Activated T-cell treated with anti-CD3 and anti-CD28 coated beads, Interleukin-2, amount 50 U/mL, for 1 hour (primary cell): ENCODE measurements around the gene C9orf40.

ENCODE experiments used
- DNase-seq: peaks from one replicate; pipeline ENCODE4 v3.0.0-alpha.2; 2020

Gene C9orf40, protein sequence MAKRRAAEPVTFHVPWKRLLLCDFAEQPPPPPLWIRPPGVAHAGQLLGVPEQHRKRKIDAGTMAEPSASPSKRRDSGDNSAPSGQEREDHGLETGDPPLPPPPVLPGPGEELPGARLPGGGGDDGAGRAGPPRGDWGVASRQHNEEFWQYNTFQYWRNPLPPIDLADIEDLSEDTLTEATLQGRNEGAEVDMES

DNA sequence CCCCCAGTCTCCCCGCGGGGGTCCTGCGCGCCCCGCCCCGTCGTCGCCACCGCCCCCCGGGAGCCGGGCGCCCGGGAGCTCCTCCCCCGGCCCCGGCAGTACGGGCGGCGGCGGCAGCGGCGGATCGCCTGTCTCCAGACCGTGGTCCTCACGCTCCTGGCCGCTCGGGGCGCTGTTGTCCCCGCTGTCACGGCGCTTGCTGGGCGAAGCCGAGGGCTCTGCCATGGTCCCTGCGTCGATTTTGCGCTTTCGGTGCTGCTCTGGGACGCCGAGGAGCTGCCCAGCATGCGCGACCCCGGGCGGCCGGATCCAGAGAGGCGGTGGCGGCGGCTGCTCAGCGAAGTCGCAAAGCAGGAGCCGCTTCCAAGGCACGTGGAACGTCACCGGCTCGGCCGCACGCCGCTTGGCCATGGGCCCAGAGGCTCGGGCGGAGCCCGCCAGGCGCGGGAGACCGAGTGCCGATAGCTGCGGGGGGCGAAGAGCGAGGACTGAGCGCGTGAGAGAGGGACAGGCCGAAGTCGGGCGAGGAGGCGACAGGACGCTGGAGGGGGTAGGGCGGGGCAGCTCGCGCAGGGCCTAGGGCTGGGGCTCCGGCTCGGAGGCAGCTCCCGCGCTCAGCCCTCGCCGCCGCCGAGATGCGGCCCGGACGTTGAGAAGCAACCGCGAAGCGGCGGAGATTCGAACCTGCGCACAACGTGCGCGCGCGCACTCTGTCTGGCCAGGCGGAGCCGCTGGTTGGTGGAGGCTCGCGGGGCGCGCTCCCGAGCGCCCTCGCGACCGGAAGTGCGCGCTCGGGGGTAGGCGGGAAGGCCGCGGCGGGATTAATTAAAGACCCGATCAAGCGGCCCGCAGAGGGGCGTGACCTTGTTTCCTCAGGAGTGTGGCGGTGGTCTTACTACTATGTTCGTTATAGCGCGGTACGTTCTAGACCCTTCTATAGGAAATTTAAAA lies at the start of gene C9orf40:
C9orf40 (minus strand) TSS at position 712 of the 951 bp plus-strand sequence; CDS start at position 411, 301 bp downstream.
- peak; percentile 94 for DNase-seq

DNA sequence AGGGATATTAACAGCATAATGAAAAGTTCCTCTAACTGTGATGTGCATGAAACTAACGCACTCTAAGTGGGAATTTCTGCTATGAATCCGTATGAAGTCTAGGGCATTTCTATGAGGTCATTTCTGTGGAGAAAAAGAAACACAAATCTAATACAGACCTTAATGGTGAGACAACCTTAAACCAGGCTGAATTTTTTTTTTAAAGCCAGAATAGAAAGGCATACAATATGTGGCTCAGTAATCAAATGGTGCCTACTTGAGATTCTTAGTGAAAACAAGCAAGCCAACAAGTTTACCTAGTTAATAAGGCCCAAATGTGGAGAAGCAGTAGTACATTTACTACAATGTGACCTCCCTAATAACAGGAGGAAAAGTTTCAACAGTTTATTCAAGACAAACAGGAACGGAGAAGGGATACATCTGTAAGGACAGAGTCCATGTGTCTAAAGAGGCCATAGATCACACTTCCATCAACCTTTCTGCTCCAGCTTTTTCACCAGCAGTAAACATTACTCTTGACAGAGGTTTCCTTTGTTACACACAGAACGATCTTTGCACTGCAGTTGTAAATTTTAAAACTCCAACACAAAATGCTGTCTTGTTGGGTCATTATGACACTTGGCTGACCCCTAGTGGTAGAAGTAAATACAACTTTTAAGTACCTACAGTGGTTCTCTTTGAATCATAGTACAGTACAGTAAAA lies 49.2 kb upstream of the C9orf40 start:
- no peak for DNase-seq

DNA sequence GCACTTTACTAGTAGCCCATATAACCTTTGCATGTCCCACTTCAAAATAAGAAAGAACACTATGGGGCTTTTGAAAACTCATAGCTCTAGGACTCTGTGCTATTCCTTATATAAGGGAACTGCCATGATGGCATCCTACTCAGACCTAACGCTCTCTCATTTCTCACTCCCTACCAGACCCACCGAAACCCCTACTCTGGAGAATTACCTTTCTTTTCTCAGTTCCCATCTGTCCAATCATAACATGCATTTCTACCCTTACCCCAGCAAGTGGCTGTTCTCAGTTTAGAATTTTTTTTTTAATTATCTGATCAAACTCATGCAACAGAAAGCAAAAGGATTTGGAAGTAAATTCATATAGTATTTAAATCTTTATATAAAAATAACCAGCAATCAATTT lies 48.1 kb upstream of the C9orf40 start:
- no peak for DNase-seq

DNA sequence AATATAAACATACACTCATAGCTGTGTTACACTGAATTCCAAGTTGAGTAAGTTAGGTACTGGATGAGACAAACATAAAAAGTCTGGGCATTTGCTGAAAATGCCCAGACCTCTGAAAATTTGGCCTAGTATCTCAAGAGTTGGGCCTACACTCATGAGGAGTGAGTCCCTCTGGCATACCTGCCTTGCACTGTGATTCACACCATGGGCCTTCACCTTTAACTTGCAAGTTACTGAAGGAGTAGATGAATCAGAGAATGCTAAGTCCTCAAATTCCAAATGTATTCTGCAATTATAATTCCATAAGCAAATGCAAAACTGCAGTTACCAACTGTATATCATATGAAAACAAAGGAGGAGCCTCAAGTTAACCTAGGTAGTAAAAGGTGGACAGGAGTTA lies 32.3 kb upstream of the C9orf40 start:
- no peak for DNase-seq

DNA sequence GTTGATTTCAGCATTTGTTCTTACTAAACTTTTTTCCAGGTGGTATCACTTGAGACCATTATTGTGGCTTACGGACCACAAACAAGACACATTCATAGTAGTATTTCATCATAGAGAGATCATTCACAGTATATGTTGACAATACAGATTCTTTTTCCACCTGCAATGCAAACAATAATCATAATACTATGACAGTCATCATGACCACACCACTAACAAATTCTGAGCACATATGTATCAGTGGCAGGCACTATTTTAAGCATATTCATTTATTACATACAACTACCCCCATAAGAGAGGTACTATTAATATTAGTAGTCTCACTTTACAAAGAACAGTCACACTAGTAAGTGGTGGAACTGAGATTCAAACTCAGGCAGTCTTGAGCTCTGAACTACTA lies 31.0 kb upstream of the C9orf40 start:
- DNase-seq, result no peak

DNA sequence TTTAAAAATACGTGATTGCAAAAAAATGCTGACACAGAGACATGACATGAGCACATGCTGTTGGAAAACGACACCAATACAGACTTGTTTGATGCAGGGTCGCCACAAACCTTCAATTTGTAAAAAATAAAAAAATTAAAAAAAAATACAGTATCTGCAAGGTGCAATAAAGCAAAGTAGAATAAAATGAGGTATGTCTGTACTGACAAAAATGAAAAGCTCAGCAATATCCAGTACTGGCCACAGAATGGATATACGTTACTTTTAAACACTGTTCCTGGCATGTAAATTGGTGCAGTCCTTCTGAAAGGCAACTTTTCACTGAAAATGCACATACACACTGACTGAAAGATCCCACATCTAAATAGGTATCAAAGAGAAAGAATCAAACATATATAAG lies 27.1 kb upstream of the C9orf40 start:
- no peak for DNase-seq

DNA sequence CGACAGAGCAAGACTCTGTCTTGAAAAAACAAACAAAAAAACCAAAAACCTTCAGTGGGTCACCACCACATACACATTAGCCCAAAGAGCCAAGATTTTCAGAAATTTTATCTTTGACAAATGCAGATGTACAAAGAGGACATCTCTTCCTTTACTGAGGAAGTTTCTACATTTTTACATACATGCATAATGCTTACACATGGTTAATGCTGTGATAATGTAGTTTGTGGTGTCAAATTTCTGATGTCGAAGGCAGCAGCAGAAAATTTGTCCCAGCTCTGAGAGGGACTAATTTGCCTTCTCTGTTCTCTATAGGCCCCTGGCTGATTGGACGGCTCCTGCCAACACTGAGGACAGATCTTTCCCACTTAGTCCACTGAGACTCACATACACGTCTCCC lies 24.6 kb upstream of the C9orf40 start:
- no peak for DNase-seq

DNA sequence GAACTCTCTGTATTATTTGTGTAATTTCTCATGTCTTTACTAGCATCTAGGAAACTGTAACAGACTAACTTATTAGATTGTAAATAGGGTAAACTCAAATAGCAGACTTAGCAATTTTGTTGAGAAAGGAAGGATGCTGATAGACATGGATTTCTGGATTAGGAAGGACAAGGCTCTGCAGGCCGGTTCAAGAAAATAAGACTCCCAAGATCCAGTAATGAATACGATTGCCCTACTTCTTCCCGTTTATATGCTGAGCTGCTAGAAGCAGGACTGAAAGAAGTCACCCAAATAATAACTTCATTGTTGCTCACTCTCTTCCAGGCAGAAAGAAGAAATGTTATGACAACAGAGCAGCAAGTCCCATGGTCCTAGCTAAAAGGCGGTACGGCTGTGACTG lies 22.8 kb upstream of the C9orf40 start:
- DNase-seq, result no peak

DNA sequence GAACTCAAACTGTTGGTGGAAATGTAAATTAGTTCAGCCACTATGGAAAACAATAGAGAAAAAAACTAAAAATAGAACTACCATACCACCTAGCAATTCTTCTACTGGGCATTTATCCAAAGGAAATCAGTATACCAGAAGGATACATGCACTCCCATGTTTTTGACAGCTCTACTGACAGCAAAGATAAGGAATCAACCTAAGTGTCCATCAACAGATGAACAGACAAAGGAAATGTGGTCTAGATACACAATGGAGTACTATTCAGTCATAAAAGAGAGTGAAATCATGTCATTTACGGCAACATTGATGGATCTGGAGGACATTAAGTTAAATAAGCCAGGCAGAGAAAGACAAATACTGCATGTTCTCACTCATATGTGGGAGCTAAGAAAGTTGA lies 21.8 kb upstream of the C9orf40 start:
- no peak for DNase-seq

DNA sequence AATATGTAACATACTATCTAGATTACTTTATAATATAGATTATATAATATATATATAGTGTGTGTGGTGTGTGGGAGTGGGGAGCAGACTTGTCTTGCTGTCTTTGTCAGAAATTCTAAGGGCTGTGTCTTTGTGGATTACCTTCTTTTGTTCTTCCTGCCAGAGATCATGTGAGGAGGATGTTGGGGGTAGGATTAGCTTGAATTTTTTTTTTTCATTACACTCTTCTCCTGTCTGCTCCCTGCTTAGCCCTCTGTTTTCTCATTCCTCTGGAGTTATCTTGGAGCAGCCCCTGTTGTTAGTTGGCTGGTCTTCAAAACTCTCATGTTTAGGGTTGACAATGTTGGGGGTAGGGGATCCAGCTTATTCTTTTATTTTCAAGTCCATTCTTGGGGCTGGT lies 21.0 kb upstream of the C9orf40 start:
- no peak for DNase-seq

DNA sequence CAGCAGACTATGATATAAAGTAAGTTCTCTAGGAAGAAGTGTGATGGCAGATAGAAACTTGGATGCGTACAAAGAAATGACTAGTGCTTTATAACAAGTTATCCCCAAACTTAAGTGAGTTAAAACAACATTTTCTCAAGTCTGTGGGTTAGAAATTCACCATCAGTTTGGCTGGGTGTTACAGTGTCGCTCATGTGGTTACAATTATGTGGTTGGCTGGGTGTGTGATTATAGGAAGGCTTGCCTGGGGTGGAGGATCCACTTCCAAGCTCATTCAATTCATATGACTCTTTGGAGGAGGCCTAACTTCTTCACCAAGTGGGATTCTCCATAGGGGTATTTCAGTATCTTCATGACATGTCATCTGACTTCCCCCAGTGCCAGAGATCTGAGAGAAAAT lies 10.3 kb upstream of the C9orf40 start:
- DNase-seq, result no peak

DNA sequence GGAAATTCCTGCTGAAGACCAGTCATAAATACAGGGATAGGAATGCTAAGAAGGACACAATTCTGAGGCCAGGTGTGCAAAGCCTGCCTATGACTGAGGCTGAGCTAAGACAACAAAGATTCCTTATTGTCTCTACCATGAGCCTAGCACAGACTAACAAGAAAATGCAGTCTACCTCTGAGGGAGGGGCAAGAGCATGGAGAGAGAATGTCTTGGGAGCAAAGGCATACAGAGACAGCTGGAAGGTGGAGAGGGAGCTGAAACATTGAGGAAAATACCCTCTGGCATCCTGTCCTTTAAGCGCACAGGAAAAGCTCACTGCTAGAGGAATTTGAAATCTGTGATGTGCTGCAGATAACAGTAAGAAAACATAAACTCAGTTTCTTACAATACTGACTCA lies 8.8 kb upstream of the C9orf40 start:
- no peak for DNase-seq

DNA sequence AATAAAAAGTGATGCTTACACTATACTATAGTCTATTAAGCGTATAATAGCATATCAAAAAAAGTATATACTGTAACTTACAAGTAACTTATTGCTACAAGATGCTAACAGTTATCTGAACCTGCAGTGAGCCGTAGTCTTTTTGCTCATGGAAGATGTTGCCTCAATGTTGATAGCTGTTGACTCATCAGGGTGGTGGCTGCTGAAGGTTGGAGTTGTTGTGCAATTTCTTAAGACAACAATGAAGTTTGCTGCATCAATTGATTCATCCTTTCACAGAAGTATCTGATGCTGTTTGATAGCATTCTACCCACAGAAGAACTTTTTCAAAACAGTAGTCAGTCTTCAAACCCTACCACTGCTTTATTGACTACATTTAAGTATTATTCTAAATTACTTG lies 7.8 kb upstream of the C9orf40 start:
- no peak for DNase-seq

DNA sequence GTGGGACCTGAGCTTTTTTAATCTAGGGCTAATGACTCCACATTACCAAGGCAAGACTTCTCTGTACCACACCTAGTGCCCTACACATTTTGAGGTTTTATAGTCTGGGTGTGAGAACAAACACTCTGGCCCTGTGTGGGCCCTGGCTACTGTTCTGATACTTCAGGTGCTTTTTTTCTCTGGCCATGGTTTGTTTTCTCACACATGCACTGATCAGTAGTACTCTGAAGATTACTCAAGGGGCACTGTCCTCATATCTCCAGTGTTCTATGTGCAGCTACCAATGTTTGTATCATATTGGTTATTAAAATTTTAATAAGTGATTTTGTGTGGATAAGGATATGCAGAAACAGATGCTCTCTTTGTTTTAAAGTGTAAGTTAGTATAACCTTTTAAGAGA lies 5.9 kb upstream of the C9orf40 start:
- DNase-seq, result no peak

DNA sequence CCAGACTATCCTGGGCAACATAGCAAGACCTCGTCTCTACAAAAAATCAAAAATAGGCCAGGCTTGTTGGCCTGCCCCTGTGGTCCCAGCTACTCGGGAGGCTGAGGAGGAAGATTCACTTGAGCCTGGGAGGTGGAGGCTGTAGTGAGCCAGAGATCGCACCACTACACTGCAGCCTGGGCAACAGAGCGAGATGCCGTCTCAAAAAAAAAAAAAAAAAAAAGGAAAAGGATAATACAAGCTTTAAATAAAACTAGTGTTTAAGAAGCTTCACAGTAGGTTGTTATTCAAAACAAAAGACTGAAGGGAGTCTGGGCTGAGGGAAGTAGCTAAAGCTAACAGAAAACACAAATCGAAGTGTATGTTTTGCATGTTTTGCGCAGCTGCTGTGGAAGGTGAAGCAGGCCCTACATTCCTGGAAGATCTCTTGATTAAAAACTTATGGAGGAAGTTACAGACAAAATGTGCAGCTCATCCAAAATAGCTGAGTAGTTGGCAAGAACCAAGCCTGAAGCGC lies 581 bp upstream of the C9orf40 start:
- no peak for DNase-seq

DNA sequence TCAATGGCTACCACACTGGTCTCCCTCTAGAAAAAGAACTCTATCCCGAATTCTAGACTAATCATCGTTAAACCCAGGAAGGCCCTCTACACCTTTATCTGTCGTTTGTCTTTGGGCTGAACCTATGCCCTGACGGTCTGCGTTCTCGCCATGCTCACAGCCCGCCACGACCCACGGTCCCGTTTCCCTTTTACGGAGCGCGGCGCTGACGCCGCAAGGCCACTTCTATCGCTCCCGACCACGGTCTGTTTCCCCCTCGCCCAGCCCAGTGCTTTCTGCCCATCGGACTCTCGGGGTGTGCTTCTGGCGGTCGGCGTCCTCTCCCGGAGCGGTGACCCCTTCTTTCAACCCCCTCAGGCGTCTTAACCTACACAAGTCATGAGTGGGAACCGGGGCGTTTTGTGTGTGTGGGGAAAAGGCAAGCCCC lies 974 bp downstream of the C9orf40 start:
- DNase-seq, result peak; percentile 59

DNA sequence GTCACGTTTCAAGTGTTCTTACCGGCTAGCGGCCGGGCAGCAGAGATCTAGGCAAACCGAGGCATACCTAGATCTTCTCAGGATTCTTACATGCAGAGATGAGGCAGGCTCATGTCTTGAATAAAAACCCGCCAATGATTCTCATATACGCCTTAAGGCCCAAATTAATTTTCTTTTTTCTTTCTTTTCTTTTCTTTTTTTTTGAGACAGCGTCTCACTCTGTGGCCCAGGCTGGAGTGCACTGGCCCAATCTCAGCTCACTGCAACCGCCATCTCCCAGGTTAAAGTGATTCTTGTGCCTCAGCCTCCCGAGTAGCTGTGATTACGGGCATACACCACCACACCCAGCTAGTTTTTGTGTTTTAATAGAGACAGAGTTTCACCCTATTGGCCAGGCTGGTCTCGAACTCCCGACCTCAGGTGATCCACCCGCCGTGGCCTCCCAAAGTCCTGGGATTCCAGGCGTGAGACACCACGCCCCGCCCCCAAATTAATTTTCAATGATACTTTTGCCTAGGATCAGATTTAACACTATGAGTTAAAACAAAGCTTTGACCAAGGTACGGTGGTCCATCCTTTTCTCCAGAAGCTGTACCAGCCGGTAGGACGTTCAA lies 1.5 kb downstream of the C9orf40 start:
- DNase-seq, result no peak

DNA sequence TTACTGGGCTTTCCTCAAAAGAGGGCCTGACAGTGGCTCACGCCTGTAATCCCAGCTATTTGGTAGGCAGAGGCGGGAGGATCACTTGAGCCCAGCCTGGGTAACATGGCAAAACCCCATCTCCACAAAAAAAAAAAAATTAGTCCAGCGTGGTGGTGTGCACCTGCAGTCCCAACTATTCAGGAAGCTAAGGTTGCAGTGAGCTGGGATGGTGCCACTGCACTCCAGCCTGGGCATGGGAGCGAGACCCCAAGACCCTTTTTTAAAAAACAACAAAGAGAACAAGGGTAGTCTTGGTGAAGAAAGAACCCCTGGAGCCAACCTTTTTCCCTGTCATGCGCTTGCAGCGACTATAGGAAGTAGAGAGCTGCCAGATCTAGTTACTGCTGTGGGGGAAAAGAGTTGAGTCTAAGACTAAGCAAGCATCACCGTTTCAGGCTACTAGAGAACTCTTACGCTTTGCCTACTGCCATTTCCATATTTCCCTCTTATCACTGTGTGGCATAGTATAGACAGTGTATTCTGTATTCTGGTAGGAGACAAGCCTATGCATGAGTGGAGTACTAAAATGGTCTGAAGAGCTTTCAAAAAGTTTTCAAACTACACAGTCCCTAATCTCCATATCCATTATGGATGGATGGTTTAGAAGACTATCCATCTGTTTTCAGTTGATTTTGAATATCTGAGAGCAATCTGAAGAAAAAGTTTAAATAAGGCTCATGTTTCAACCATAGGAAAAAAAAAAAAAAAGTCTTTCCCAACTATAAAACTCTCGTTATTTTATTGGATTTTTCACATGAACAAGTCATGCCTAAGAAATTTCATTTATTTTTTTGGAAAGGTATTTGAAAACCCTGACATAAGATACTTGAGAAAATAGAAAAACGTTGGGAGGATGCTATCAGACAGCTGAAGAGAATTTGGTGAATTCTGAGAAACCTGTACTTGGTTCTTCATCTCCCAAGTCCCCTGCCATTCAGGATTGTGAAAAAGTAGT lies 2.6 kb downstream of the C9orf40 start:
- DNase-seq, result no peak

DNA sequence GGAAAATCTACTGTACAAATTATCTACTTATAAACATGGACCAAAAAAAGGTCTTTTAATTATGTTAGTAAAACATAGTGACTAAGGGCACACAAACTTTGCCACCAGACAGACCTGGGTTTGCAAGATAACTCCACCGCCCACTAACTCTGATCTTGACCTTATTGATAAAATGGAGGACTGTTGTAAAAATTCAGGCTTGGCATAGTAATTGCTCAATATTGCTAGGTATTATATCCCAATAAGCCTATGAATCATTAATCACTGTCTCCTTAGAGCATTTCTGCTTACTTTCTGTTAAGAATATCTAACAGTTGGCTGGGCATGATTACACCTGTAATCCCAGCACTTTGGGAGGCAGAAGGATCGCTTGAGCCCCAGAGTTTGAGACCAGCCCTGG lies 3.8 kb downstream of the C9orf40 start:
- DNase-seq, result no peak

DNA sequence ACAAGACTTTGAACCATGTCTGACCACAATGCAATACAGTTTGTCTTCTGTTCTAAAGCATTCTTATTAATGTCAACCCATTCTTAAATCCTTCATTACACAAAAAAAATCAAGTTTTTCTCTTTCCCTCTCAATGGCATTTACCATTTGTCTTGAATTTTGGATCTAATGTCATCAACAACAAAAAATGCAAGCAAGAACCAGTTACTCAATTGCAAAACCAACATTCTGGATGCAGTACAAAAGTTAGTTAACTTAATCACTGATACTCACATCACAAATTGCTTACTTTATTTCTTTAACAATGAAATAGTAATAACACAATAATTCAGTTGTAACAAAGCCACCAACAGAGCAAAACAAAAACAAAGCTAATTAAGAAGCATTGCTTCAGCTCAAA lies 6.0 kb downstream of the C9orf40 start:
- DNase-seq, result no peak

DNA sequence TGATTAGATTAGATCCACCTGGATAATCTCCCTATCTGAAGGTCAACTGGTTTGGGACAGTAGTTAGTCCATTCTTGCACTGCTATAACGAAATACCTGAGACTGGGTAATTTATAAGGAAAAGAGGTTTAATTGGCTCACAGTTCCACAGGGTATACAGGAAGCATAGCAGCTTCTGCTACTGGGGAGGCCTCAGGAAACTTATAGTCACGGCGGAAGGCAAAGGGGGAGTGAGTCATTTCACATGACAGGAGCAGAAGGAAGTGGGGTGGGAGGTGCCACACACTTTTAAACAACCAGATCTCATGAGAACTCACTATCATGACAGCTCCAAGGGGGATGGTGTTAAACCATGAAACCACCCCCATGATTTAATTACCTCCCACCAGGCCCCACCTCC lies 9.9 kb downstream of the C9orf40 start:
- no peak for DNase-seq

DNA sequence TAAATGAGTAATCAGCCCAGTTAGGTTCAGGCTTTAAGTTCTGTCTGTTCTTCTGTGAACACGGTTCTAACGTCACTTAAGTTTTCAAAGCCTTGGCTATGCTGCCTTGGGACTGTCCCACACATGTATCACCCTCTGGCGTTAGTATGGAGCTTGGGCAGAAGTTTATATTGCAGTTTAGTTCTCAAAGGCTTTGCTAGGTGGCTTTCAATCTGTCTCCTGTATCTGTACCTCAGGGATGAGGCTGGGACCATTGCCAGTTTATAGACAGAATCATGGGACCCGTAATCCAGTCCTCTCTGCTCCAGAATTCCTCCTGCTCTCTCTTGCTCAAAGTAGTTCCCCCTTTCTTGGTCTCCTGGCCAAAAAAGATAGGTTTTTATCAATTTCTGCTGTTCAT lies 12.1 kb downstream of the C9orf40 start:
- no peak for DNase-seq
